Eye (tissue), 1 donor: ENCODE data around the gene SYTL3.

Experiments
- DNase-seq: peaks from one replicate; pipeline ENCODE4 v3.0.0-alpha.2; 2015

SYTL3 gene

GRCh38 chr6:158762787-158763433 lies 113.1 kb downstream of the SYTL3 start:
- no peak for DNase-seq

DNA sequence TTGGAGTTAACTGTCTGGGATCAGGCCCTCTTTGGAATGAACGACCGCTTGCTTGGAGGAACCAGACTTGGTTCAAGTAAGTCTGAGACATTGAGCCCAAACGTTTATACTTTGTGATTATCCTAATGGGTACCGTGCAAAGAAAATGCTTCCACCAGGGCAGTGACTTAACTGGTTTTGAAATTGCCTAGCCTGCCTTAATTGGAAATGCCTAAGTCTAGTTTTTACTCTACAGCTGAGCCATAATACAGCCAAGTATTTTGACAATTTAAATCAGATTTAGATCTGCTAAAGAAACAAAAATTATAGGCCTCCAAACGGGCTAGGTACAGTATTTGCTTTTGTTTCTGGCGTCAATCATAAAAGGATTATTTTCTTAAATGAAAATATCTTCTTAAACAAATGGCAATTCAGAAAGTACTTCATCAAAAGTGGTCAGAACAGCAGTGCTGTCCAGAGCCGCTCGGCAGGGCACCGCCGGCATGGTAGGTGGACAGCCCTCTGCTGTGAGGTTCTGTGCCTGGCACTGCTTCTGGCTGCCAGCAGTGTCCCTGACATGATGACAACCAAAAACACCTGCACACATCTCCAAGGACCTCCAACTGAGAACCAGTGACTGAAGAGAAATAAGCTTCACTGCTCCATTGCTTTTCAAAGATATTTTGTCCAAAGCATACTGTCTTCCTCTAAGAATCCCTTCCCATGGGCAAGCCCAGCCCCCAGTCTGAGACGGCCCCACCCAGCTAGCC lies 113.8 kb downstream of the SYTL3 start:
- no peak for DNase-seq

GRCh38 chr6:158764183-158764849 lies 114.5 kb downstream of the SYTL3 start:
- DNase-seq: no peak

- no peak for DNase-seq
These were observed 115.1 kb downstream of the SYTL3 start for GRCh38 chr6:158764926-158765325.

- no peak for DNase-seq
These were observed 115.7 kb downstream of the SYTL3 start for GRCh38 chr6:158765499-158766068.

- no peak for DNase-seq
These were observed 117.0 kb downstream of the SYTL3 start for GRCh38 chr6:158766621-158767455.

GRCh38 chr6:158767709-158768108 lies 117.9 kb downstream of the SYTL3 start:
- DNase-seq: no peak

- DNase-seq: no peak
These were observed 118.6 kb downstream of the SYTL3 start for GRCh38 chr6:158768436-158768835.

DNA sequence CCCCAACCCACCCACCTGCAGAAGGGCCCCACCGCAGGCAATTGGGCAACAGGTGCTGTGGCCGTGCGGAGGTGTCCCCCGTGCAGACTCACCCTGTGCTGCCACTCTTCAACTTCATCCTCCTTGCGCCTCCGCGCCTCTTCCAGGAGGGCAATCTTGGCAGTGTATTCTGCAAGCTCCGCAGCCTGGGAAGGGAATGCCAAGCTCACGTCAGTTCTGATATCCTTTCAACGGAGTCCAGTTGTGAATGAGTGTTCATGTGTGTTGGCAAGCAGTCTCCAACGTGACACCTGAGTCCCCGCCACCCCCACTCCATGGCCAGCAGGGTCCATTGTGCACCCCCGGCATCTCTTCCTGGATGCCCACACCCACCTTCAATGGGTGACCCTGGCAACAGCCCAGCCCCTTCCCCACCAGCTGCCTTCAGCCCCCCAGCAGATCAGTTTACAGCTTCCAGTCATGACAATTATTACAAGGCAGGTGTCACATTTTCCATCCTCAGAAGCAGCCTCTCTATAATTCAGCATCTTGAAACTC lies 119.4 kb downstream of the SYTL3 start:
- DNase-seq: no peak

GRCh38 chr6:158769771-158770432 lies 120.0 kb downstream of the SYTL3 start:
- peak; percentile 49 for DNase-seq

DNA sequence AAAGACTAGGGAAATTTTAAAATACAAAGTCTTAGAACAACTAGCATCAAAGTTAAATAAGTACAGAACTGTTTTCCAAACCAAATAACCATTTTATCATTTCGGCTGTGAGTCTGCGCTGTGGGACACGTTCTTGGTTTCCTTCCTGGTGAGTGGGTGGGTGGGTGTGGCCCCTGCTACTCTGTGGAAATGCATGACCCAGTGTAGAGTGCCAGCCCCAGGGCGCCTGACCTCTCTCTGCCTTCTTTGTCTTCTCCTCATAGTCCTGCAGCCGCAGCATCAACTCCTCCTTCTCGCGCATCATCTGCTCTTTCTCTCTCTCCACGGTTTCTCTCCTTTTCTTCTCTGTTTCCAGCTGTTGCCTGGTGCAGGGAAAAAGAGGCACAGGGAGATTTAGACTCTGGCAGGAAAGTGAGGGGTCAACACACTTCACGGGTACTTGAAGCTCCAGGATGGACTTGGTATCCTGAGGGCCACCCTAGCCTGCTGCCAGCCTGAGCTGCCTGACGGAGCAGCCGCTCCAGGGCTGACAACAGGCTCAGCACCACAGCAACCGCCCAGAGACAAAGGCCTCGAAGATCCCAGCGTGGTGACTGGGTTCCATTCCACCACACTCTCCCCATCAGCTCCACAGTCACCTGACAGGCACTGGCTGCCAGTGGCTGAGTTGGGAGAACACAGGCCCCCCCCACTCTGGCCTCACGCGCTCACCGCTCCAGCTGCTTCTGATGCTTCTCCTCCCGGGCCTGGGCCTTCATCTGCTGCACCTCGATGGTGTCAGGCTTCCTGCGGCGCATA lies 120.9 kb downstream of the SYTL3 start:
- no peak for DNase-seq

- no peak for DNase-seq
These were observed 121.7 kb downstream of the SYTL3 start for GRCh38 chr6:158771399-158772152.

GRCh38 chr6:158772172-158772571 lies 122.3 kb downstream of the SYTL3 start:
- DNase-seq: no peak

- DNase-seq: no peak
These were observed 123.1 kb downstream of the SYTL3 start for GRCh38 chr6:158772851-158773371.

- no peak for DNase-seq
These were observed 124.0 kb downstream of the SYTL3 start for GRCh38 chr6:158773581-158774449.

GRCh38 chr6:158774717-158775449 lies 125.0 kb downstream of the SYTL3 start:
- DNase-seq: no peak

DNA sequence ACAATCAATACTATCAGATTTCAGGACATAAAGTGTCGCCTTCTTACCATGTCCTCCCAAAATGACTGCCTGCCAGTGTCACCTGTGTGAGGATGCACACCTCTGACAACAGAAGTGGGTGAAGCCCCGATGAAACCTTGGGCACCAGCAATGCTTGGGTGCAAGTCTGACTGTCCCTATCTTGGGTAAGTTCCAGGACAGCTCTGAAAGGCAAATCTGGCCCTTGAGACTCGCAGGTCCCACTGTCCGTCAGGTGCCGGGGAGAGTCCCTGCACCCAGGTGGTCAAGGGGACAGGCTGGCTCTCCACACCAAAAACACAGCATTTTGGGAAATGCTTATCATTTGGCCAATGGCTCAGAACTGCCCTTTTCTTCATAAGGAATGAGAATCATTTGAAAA lies 126.0 kb downstream of the SYTL3 start:
- DNase-seq: no peak

GRCh38 chr6:158776737-158777136 lies 126.9 kb downstream of the SYTL3 start:
- no peak for DNase-seq
